HG03108 (cell line): ENCODE results near the gene NR0B1.

Source experiments
- ATAC-seq: cut with Tn5 transposase; IDR thresholded peaks from one replicate; pipeline ENCODE4 v1.9.1; 2021; ENCODE audit warnings: moderate library complexity; ENCODE audit not compliant: unreplicated experiment

NR0B1 gene, protein sequence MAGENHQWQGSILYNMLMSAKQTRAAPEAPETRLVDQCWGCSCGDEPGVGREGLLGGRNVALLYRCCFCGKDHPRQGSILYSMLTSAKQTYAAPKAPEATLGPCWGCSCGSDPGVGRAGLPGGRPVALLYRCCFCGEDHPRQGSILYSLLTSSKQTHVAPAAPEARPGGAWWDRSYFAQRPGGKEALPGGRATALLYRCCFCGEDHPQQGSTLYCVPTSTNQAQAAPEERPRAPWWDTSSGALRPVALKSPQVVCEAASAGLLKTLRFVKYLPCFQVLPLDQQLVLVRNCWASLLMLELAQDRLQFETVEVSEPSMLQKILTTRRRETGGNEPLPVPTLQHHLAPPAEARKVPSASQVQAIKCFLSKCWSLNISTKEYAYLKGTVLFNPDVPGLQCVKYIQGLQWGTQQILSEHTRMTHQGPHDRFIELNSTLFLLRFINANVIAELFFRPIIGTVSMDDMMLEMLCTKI

DNA sequence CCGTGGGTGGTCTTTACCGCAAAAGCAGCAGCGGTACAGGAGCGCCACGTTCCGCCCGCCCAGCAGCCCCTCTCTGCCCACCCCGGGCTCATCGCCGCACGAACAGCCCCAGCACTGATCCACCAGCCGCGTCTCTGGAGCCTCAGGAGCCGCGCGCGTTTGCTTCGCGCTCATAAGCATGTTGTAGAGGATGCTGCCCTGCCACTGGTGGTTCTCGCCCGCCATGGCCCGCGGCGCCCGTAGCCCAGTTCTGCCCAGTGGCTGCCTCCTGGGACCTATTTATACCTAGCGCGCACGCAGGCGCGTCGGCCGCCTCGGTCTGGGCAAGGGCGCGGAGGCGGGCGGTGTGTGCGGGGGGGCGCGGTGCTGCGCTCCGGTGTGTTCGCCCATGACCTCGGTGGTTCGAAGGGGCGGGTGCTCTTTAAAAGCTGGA, at the start of gene NR0B1:
Gene NR0B1 (minus strand): TSS at position 252 of the 433 bp plus-strand sequence. CDS start 27 bp downstream, at position 225.
- ATAC-seq: no peak

DNA sequence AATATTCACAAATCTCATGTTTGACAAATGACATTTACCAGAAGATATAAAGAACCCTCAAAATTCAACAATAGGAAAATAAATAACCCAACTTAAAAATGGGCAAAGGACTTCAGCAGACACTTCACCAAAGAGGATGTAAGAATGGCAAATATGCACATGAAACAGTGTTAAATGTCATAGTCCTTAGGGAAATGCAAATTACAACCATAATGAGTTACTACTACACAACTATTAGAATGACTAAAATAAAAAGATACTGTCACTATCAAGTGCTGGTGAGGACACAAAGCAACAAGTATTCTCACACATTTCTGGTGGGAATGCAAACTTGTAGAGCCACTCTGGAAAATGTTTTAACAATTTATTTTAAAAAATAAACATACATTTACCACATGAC, 40.8 kb upstream of the NR0B1 start:
- ATAC-seq: no peak

DNA sequence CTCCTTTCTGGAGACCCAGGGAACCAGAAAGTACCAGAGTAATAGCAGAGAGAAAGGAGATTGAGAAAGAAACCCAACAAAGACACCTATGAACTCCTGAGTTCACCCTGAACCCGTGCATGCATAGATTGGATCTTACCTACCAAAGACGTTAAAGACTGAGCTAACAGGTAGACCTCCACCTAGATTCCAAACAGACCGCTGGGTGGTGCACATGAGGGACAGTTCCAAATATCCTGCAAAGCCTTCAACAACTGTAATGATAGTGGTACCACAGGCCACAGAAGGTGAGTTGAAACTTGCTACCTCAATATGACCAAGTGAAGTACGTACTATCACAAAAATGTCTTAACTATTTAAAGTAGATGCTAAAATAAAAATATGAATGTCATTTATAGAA, 34.0 kb upstream of the NR0B1 start:
- ATAC-seq: no peak

DNA sequence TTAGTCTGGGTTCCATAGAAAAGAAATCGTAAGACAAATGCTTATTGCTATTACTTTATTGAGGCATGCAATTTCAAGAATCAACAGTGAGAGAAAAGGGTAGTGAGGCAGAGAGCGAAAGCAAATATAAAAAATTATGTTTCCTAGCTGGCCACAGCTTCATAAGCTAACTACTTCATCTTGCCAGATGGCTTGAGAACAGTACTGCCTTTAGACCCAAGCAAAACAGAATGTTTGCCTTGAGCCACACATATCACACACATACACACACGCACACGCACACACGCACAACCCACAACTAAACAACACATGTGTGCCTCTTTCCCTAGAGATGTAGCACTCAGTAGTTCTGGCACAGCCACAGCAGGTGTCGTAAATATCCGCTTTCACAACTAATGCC, 31.6 kb upstream of the NR0B1 start:
- ATAC-seq: no peak

DNA sequence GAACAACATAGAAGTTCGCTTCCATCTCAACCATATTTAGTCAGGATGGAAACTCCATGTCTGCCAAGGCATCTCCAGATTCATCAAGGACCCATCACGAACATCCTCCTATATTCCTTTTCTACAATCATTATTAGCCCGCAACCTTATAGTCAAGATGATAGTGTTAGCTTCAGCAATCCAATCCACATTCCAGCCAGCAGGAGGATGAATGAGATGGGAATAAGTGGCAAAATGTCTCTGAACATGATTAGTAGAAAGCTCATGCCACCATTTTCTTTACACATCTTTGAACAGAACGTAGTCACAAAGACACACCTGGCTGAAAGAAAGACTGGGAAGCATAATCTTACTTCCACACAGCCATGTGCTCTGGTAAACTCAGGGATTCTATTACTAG, 18.6 kb upstream of the NR0B1 start:
- ATAC-seq: no peak

DNA sequence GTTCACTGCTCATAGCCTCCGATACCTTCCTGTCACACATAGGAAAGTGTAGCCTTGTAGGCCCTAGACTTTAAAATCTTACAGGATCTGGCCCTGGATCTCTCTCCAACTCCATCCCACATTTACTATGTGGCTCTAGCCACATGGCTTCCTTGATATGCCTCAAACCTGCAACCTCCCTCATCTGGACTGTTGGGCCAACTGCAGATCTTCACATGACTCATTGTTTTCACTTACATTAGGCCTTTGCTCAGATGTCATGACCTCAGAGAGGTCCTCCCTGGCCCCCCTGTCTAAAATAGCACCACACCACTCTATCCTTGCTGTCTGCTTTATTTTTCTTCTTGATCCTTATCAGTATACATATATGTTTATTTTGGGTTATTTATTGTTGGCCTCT, 8.1 kb upstream of the NR0B1 start:
- ATAC-seq: no peak

DNA sequence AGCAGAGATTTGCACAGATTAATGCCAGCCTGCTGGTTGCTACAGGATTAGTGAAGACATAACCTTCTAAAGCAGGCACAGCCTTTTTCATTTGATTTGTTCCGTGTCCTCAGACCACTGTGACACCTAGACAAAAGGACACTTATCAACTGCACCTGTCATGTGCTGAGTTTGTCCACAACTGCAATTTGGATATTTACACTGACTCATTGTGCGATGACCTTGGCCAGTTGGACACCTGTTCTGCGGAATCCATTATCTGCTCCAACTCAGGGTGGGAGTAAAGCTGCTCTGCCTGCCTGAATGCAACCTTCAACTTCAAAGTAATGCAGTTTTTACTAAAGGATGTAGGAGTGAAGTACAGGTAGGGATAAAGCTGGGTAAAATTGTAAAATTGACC, 4.1 kb upstream of the NR0B1 start:
- no peak for ATAC-seq

DNA sequence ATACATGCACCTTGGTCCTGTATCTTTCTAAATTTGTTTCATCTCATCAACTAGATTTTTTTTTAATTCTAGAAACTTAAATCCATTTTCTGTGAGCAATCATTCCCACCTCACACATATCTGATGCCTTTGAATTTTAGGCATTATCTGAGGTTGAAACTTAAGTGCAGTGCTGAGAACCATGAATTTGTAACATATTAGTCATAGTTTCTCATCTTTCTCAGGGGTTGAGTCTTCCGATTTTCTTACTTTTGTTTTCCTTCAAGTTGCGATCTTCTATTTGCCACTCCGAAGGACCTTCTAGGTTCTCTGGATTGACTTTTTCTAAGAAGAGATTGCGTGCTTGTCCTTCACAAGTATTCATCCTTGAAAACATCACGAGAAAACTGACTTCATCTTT, 3.7 kb upstream of the NR0B1 start:
- no peak for ATAC-seq

DNA sequence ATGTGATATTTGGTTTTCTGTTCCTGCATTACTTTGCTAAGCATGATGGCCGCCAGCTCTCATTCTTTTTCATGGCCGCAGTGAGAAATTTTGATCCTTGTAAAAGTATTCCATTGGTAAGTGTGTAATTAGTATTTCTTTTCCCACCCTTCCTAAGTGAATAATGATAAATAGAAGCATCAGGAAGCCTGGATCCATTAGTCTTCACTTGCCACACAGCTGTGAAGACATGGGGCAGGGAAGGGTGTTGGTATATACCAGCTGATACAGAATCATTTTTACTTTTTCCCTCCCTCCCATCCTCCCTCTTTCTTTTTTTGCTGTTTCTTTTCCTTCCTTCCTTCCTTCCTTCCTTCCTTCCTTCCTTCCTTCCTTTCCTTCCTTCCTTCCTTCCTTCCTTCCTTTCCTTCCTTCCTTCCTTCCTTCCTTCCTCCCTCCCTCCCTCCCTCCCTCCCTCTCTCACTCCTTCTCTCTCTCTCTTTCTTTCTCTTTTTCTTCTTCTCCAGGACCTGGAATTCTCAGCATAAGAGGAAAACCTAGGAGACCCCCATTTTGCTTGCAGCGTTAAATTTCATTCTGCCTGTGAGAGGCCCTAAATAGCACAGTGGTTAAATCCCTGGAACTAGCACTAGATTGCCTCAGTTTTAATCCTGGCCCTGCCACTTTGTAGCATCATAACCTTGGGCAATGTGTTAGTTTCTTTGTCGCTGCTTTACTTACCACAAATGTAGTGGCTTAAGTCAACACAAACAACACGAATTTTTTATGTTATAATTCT, 1.4 kb upstream of the NR0B1 start:
- ATAC-seq: no peak

DNA sequence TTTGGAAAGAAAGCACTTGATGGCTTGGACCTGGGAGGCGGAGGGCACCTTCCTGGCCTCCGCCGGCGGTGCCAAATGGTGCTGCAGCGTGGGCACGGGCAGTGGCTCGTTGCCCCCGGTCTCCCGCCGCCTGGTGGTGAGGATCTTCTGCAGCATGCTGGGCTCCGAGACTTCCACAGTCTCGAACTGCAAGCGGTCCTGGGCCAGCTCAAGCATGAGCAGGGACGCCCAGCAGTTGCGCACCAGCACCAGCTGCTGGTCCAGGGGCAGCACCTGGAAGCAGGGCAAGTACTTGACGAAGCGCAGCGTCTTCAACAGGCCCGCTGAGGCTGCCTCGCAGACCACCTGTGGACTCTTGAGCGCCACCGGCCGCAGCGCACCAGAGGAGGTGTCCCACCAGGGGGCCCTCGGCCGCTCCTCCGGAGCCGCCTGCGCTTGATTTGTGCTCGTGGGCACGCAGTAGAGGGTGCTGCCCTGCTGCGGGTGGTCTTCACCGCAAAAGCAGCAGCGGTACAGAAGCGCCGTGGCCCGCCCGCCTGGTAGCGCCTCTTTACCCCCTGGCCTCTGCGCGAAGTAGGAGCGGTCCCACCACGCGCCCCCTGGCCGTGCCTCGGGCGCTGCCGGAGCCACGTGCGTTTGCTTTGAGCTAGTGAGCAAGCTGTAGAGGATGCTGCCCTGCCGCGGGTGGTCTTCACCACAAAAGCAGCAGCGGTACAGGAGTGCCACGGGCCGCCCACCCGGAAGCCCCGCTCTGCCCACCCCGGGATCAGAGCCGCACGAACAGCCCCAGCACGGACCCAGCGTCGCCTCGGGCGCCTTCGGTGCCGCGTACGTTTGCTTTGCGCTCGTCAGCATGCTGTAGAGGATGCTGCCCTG, 689 bp downstream of the NR0B1 start:
- ATAC-seq: no peak

DNA sequence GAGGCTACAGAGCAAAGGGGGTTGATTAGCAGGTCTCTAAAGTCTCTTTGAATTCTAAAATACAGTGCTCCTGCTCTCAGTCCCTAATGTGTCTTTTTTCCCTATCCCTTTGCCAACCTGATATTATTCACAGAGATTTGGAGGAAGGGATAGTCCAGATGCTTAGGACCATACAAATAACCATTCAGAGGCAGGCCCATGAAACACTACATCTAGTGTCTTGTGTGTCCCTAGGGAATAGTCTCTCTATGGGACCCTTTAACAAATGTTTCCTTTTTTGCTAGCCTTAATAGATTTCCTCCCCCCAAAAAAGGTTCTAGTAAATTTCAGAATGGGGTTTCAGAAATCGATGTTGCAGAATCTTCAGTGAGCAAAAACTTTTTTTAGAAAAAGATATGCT, 1.7 kb downstream of the NR0B1 start:
- no peak for ATAC-seq

DNA sequence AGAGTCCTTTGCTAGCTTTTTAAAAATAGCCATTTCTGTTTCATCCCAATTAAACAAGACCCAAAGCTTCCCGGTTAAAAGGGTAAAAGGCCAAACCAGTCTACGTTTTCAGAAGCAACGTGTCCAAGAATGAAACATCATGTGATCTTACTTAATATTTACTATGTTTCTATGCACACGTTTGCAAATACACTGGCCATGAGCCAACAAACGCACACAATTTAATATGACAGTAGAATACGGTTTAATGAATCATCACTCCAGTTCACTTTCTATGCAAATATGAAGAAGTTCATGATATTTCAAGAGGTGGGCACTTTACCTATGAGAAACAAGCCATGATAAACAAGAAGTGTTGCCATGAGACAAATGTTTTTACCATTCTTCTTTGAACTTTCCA, 4.3 kb downstream of the NR0B1 start:
- no peak for ATAC-seq

DNA sequence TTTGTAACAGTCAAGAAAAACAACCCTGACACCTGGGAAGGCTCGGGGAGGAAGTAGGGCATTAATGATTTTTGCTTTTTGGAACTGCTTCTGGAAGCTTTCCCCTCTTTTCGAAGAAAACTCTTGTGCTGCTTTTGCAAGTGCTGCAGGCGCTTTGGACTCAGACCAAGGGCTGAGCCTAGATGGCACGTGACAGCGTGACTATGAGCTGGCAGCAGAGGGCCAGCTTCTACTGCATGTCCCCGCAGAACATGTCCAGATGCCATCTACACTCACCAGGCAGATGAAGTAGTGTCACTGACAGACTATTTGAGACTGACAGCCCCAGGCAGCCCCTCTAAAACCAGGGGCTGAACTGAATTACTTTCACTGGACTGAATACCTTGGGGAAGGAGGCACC, 6.2 kb downstream of the NR0B1 start:
- ATAC-seq: no peak

DNA sequence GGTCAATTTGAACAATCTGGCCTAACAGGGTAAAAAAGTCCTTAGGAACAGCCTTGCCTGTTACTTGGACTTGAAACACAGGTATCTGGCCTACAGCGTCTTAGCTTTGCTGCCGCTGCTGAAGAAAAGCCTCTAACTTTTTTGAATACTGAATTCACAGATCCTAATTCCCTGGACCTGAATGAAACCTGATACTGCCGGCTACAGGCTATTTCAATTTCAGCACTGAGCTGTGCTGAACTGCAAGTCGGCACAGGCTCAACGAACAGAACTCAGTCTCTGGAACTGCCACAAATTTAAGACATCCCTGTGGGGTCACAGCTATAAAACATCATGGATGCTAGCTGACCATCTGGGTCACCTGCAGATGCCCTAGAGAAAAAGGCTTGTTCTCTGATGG, 7.2 kb downstream of the NR0B1 start:
- ATAC-seq: no peak

DNA sequence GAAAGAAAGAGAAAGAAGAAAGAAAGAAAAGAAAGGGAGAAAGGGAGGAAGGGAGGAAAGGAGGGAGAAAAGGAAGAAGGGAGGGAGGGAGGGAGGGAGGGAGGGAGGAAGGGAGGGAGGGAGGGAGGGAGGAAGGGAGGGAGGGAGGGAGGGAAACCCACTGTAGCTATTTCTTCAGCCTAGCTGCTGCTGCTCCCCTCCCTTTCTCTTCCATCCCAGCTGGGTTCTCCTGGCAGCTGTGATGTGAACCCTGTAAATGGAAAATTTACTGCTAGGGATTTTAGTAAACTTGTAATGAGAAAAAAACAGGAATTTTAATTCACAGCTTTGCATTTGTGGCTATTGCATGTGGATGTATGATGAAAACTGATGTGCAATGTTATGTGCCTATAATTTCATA, 8.0 kb downstream of the NR0B1 start:
- ATAC-seq: no peak

DNA sequence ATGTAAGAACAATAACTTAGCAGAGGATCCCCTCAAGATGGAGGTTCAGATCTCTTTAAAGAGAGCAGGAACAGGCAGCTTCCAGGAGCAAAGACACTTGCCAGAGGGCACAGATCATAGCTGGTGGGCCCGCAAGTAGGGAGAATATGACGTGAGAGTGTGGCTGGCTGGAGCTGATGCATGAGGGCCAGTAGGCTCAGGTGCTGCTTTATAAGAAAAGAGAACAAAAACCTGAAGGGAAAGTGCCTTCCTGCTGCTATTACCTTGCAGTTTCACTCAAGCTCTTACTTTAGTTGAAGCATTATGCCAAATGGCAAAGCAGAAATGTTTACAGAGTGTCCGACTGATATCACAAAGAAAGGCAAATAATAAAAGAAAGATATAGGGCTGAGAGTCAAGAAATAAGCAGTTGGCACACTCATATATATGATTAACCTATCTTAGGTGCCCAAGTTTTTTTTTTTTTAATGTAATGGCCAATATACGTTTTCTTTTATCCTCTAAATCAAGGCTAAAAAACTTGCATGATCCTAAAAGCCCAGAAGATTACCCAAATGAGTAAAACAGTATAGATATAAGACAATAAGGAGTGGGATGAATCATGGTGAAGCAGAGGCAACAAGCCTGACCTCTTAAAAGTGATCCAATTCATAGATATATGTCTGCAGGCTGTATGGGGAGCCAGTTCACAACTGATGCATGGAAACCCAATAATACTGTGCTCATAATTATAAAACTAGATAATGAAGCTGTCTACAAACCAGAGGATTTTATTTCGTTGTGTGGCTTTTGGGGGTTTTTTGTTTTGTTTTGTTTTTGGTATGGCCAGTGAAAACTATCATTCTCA, 12.6 kb downstream of the NR0B1 start:
- no peak for ATAC-seq

DNA sequence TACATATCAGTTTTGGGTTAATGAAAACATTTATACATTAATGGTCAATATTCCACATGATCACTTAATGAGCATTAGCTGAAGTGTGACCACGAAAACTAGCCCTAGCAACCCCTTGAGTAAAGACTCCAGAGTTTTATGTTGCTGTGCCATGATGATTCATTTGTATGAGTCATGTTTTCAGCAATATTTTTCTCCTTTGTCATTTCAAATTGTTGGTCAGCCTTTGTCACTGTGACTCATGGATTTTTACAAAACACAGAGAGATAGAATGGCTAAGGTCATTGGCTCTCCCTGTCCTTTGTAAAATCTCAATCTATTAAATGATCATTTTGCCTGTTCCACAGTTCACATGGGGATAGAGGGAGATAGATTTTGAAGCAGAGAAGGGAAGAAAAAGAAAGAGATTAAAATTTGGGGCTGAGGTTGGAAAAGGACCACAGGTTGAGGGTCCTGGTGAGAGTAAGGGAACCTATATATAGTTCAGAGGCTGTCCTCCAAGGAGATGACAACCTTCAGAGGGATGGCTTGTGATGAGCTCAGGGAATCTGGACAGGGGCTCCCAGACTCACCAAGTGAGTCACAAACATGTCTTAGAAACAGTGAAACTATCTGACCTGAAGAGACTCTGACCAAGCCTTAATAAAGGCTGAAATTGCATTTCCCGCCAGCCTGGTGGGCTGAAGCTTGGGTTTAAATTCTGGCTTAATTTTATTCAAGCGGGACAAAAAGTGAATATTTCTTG, 25.6 kb downstream of the NR0B1 start:
- no peak for ATAC-seq

DNA sequence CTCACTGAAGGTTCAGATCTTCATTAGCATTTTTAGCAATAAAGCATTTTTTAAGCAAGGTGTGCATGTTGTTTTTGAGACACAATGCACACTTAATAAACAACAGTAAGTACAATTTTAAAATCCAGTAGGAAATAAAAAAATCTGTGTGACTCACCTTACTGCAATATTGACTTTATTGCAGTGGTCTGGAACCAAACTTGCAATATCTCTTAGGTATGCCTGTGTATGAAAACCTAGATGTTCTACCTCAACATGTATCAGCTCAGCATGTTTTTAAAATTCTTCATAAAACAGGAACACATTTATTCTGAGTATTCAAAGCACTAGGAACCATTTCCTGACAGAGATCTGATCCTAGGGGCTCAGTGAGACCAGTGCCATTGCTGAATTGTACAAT, 26.7 kb downstream of the NR0B1 start:
- no peak for ATAC-seq

DNA sequence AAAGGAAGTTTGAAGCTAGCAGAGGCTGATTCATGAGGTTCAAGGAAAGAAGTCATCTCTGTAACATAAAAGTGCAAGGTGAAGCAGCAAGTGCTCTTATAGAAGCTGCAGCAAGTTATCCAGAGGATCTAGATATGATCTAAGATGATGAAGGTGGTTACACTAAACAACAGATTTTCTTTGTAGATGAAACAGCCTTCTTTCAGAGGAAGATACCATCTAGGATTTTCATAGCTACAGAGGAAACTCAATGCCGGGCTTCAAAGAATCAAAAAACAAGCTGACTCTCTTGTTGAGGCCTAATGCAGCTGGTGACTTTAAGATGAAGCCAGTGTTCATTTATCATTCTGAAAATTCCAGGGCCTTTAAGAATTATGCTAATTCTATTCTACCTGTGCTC, 28.8 kb downstream of the NR0B1 start:
- ATAC-seq: no peak

DNA sequence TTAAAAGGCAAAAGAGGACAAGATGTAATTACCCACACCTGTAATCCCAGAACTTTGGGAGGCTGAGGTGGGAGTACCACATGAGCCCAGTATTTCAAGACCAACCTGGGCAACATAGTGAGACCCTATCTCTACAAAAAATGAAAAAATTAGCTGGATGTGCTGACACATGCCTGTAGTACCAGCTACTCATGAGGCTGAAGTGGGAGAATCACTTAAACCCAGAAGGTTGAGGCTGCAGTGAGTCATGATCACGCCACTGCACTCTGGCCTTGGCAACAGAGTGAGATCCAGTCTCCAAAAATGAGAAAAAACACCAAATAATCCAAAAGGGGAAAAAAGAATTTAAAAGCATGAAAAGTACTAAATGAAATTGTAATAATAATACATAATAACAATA, 30.8 kb downstream of the NR0B1 start:
- no peak for ATAC-seq
